ENCODE results near the gene DISC1.

DNA sequence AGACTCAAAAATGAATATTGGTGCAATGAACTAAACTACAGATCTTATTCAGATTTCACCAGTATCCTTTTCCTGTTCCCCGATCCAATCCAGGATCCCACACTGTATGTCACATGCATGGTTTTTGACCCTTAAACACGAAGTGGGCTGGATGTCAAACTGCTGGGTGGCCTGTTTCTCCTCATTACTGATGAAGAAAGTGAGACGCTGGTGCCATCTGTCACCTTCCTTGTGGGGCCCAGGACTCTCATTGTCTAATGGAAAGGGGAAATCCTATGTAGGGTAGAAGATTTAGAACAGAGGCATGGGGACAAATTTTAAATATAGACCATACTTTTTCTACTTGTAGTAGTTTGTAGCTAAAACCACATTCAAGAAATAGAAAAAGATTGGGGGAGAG, 56.2 kb downstream of the DISC1 start:
- TF ChIP-seq, protein P1, sequence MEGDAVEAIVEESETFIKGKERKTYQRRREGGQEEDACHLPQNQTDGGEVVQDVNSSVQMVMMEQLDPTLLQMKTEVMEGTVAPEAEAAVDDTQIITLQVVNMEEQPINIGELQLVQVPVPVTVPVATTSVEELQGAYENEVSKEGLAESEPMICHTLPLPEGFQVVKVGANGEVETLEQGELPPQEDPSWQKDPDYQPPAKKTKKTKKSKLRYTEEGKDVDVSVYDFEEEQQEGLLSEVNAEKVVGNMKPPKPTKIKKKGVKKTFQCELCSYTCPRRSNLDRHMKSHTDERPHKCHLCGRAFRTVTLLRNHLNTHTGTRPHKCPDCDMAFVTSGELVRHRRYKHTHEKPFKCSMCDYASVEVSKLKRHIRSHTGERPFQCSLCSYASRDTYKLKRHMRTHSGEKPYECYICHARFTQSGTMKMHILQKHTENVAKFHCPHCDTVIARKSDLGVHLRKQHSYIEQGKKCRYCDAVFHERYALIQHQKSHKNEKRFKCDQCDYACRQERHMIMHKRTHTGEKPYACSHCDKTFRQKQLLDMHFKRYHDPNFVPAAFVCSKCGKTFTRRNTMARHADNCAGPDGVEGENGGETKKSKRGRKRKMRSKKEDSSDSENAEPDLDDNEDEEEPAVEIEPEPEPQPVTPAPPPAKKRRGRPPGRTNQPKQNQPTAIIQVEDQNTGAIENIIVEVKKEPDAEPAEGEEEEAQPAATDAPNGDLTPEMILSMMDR (IDR thresholded peaks at IDR 0.05): no peak
- no peak for TF ChIP-seq POLR2A (IDR thresholded peaks at IDR 0.05)

Measured in uterus (tissue), 2 donors.